Islet precursor cell (in vitro differentiated cells): ENCODE data around the gene FAM222B.
"Not testable (repeated sequence)": the region's sequence is repeated elsewhere in the genome, so short reads cannot be mapped to it uniquely, and the experiment has no call there.

Experiments
- DNase-seq: peaks from one replicate; pipeline ENCODE4 v3.0.0-alpha.2; 2018

The FAM222B gene

GRCh38 chr17:28842282-28843012 lies at the start of gene FAM222B:
FAM222B (minus strand) TSS chr17:28842790; CDS start chr17:28766667, 76,123 bp downstream.
- DNase-seq: peak; percentile 98

GRCh38 chr17:28892024-28892423 lies 49.4 kb upstream of the FAM222B start:
- DNase-seq: no peak

- no peak for DNase-seq
Observed at GRCh38 chr17:28891201-28891600, 48.6 kb upstream of the FAM222B start.

GRCh38 chr17:28889996-28890395 lies 47.4 kb upstream of the FAM222B start:
- no peak for DNase-seq

DNA sequence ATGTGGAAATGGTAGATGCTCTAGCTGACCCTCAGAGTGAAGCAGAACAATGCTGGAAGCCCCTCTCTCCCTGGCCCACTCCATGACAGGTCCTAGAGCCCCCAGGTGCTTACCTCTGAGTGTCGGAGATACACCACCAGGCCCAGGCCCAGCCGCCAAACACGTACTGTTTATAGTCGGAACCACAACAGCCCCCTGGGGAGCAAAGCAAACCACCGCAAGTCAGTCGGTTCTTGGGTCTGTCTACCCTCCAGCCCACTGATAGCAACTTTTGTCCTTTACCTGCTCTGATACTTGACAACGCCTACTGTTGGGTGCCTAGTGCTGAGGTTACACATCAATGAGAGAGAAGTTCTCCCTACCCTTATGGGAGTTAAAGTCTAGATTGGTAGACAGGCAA lies 46.2 kb upstream of the FAM222B start:
- no peak for DNase-seq

DNA sequence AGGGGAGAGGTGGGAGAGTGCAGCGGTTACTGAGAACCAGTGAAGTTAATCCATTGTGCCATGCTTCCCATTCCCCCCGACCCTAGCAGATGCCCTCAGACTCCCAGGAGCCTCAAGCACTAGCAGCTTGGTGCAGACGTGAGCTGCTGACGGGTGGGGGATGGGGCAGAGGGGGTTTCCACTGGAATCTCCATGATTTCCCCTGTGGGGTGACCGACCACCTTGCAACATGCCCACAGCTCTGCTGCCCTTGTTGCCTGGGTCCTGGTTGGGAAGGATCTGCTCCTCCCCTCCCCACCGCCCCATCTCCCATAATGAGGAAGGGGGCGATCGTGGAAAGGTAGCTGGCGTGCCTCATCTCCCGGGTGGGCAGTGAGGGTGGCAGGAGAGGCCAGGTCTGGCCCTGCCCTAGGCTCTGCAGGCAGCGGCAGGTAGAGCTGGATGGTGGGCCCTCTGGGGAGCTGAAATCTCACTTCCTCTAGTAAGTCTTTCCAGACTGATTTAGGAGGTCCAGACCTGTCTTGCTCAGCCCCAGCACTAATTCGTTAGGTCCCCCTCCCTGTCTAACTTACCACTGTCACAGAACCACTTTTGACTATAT lies 45.4 kb upstream of the FAM222B start:
- DNase-seq: no peak

DNA sequence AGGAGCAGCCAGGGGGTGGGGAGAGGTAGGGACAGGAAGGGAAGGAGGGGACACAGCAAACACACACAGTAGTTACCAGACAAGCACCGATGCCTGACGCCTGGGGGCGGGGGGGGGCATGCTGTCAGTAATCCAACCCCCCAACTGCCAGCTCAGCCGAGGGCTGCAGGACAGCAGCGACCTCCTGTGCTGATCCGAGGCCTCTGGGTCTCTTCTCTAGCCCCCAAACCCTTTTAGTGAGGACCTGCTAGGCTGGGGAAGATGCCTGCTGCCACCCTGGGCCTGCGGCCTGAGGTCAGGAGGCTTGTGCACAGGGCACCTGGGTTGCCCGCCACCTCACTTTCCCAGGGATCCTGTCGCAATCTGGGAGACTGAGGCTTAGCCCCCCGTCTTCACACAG lies 43.4 kb upstream of the FAM222B start:
- no peak for DNase-seq

GRCh38 chr17:28885363-28885762 lies 42.8 kb upstream of the FAM222B start:
- DNase-seq: no peak

DNA sequence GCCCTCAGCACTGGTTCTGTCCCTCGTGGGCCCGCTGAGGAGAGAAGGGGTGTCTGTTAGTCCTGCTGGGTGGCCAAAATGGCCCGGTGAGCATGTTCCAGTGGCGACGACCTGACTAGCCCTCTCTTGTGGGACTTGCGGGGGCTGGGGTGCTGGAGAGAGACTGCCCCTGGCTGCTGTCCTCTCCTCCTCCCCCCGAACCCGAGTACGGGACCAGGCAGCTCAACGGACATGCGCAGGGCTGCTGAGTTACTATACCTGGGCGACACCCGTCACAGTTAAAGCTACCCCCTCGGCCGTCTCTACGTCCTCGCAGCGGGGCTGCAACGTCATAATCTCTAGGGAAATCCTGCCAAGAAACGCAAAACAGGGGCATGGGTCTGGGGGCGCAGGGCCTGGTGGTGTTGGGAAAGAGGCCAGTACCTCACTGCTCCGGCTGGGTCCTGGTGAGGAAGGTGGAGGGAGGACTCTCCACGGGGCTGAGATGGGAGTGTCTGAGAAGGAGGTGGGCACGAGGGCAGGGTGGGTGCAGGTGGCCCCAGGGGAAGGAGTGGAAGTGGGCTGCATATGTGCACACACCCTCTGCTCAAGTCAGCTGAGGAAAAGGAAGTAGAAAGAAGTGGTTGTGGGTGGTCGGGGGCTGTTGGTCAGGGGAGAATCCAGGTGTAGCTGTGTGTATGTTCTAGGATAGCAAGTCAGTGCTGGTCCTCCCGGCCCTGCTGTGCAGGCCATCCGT lies 41.5 kb upstream of the FAM222B start:
- DNase-seq: no peak

- DNase-seq: no peak
Observed at GRCh38 chr17:28882154-28882895, 39.7 kb upstream of the FAM222B start.

GRCh38 chr17:28881533-28882056 lies 39.0 kb upstream of the FAM222B start:
- DNase-seq: no peak

GRCh38 chr17:28880572-28880945 lies 38.0 kb upstream of the FAM222B start:
- DNase-seq: no peak

GRCh38 chr17:28879886-28880571 lies 37.4 kb upstream of the FAM222B start:
- no peak for DNase-seq

- peak; percentile 87 for DNase-seq
Observed at GRCh38 chr17:28878981-28879380, 36.4 kb upstream of the FAM222B start.

DNA sequence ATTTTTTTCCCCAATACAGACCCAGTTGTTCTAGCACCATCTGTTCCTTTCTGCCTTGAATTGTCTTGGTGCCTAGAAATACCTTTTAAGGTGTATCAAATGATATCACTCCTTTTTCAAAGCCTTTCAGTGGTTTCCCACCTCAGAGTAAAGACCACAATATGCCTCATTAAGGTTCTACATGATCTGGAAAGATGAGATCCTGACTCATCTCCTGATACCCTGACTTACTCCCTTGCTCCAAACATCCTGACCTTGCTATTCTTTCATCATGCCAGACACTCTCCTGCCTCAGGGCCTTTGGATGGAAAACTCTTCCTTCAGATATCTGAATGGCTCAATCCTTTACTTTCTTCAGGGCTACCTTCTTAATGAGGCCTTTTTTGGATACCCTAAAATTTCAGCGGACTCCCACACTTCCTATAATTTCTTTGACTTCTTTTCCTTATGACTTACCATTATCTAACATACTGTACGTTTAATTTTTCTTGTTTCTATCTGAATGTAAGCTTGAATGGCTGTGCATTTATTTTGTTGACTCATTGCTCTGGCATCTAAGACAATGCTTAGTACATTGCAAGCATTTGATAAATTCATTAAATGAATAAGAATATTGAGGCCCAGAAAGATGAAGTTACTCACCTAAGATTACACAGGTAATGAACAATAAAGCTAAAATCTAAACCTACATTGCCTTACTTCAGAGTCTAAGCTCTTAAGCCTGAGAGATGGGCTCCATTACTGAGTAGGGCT lies 35.7 kb upstream of the FAM222B start:
- no peak for DNase-seq

- DNase-seq: not testable (repeated sequence)
Observed at GRCh38 chr17:28877150-28877711, 34.6 kb upstream of the FAM222B start.

- no peak for DNase-seq
Observed at GRCh38 chr17:28875848-28876550, 33.4 kb upstream of the FAM222B start.

DNA sequence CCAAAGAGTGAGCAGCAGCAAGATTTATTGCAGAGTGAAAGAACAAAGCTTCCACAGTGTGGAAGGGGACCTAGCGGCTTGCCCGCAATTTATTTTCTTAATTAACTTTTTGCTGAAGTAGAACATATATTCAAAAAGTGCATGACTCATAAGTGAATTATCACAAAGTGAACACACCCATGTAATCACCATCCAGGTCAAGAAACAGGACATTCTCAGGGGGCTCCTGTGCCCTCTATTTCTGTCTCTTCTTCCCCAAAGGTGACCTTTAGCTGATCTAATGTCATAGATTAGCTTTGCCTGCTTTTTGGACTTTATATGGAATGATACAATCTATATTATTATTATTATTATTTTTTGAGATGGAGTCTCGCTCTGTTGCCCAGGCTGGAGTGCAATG lies 32.2 kb upstream of the FAM222B start:
- no peak for DNase-seq

DNA sequence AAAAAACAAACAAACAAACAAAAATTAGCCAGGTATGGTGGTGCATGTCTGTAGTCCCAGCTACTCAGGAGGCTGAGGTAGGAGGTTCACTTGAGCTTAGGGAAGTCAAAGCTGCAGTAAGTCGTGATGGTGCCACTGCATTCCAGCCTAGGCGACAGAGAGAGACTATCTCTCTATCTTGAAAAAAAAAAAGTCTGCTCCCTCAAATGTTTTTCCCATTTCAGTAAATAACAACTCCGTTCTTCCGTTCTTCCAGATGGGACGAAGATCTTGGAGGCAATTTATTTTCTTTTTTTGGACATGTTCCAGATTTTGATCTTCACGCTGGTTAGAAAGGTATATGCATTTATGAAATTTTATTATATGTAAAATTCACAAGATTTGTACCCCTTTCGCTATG lies 31.2 kb upstream of the FAM222B start:
- DNase-seq: no peak

DNA sequence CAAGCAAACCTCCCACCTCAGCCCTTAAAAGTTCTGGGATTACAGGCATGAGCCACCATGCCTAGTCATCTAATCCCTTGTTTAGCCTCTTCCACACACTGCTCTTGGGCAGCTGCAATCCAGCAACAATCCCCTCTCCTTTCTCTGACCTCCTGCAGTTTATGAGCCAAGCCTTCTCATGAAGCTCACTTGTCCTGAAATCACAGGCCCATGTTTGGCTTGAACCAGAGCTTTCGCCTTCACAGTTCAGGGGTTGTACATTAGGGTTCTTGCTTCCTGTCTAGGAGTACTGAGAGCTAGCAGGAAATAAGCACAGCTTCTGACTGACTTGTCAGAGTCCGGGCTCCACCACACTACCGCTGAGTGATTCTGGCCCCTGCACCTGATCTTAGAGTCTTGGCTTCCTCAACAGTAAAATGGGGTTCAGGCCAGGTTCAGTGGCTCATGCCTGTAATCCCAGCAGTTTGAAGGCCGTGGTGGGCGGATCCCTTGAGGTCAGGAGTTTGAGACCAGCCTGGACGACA lies 28.5 kb upstream of the FAM222B start:
- no peak for DNase-seq
